SK-N-SH treated with all-trans-retinoic acid at 6 μM for 48 hours (cell line): ENCODE measurements around the gene EPB41L4A.

Source experiments
- ATAC-seq: fragments of 200-7000 bp; cut with Tn5 transposase; 3 replicates; pipeline ENCODE4 v1.9.1; 2020; ENCODE audit warnings: mild to moderate bottlenecking, moderate library complexity
- ARNTL ChIP-seq: fragments of 450-650 bp; formaldehyde crosslinking; IDR thresholded peaks from 2 replicates; pipeline ENCODE4 v1.5.0; 2020; ENCODE audit warnings: low read depth, mild to moderate bottlenecking, moderate library complexity, borderline replicate concordance
- BACH2 ChIP-seq: fragments of 250-450 bp; sonication (Bioruptor Pico); IDR thresholded peaks from 2 replicates; pipeline ENCODE4 v1.9.0; 2021; ENCODE audit warnings: mild to moderate bottlenecking, borderline replicate concordance
- CSDC2 ChIP-seq: fragments of 250-450 bp; sonication (Bioruptor Pico); IDR thresholded peaks from 2 replicates; pipeline ENCODE4 v1.5.0; 2020; ENCODE audit warnings: mild to moderate bottlenecking, moderate library complexity
- ESRRG ChIP-seq: fragments of 250-450 bp; sonication (Bioruptor Pico); IDR thresholded peaks from 2 replicates; pipeline ENCODE4 v1.6.1; 2021; ENCODE audit warnings: mild to moderate bottlenecking
- GLIS3 ChIP-seq: fragments of 250-450 bp; sonication (Bioruptor Pico); IDR thresholded peaks from 2 replicates; pipeline ENCODE4 v1.5.0; 2020; ENCODE audit warnings: mild to moderate bottlenecking, moderate library complexity
- ISL1 ChIP-seq: fragments of 250-450 bp; sonication (Bioruptor Pico); IDR thresholded peaks from 2 replicates; pipeline ENCODE4 v2.1.2; 2022; ENCODE audit warnings: mild to moderate bottlenecking, moderate library complexity
- OSR1 ChIP-seq: fragments of 250-450 bp; sonication (Bioruptor Pico); IDR thresholded peaks from 2 replicates; pipeline ENCODE4 v1.8.0; 2022; ENCODE audit warnings: moderate library complexity, mild to moderate bottlenecking, inconsistent platforms
- PPARA ChIP-seq: fragments of 250-450 bp; sonication (Bioruptor Pico); IDR thresholded peaks from 2 replicates; pipeline ENCODE4 v1.5.0; 2020; ENCODE audit warnings: mild to moderate bottlenecking, borderline replicate concordance
- RARB ChIP-seq: fragments of 250-450 bp; sonication (Bioruptor Pico); IDR thresholded peaks from 2 replicates; pipeline ENCODE4 v1.8.0; 2021; ENCODE audit warnings: mild to moderate bottlenecking, moderate library complexity
- SNAI2 ChIP-seq: fragments of 250-450 bp; sonication (Bioruptor Pico); IDR thresholded peaks from 2 replicates; pipeline ENCODE4 v1.5.0; 2020; ENCODE audit warnings: mild to moderate bottlenecking, moderate library complexity
- TCF4 ChIP-seq: fragments of 250-450 bp; sonication (Bioruptor Pico); IDR thresholded peaks from 2 replicates; pipeline ENCODE4 v1.8.0; 2021; ENCODE audit warnings: mild to moderate bottlenecking, moderate library complexity, borderline replicate concordance
- TOX ChIP-seq: fragments of 250-450 bp; sonication (Bioruptor Pico); IDR thresholded peaks from 2 replicates; pipeline ENCODE4 v1.8.0; 2021; ENCODE audit warnings: mild to moderate bottlenecking, moderate library complexity, borderline replicate concordance
- ZFP30 ChIP-seq: fragments of 450-650 bp; formaldehyde crosslinking; IDR thresholded peaks from 2 replicates; pipeline ENCODE4 v1.5.0; 2022; ENCODE audit warnings: mild to moderate bottlenecking, moderate library complexity
- ZNF565 ChIP-seq: fragments of 450-650 bp; formaldehyde crosslinking; conservative IDR thresholded peaks from 2 replicates; pipeline ENCODE4 v1.5.0; 2020; ENCODE audit warnings: low read depth, mild to moderate bottlenecking, moderate library complexity
- ZNF70 ChIP-seq: fragments of 450-650 bp; formaldehyde crosslinking; IDR thresholded peaks from 2 replicates; pipeline ENCODE4 v1.5.0; 2020; ENCODE audit warnings: mild to moderate bottlenecking, moderate library complexity
- ZNF8 ChIP-seq: fragments of 450-650 bp; formaldehyde crosslinking; IDR thresholded peaks from 2 replicates; pipeline ENCODE4 v1.5.0; 2020; ENCODE audit warnings: mild to moderate bottlenecking, moderate library complexity
- TF ChIP-seq, protein P1 (sequence below): fragments of 250-450 bp; sonication (Bioruptor Pico); IDR thresholded peaks from 2 replicates; pipeline ENCODE4 v1.5.0; 2020; ENCODE audit warnings: mild to moderate bottlenecking, moderate library complexity
- TF ChIP-seq, protein P2 (sequence below): fragments of 250-450 bp; sonication (Bioruptor Pico); IDR thresholded peaks from 2 replicates; pipeline ENCODE4 v1.5.1; 2020; ENCODE audit warnings: low read depth, mild to moderate bottlenecking, moderate library complexity
- TF ChIP-seq, protein P3 (sequence below): fragments of 250-450 bp; sonication (Bioruptor Pico); IDR thresholded peaks from 2 replicates; pipeline ENCODE4 v1.8.0; 2021; ENCODE audit warnings: low read depth, mild to moderate bottlenecking, moderate library complexity, borderline replicate concordance
- TF ChIP-seq, protein P4 (sequence below): fragments of 250-450 bp; sonication (Bioruptor Pico); IDR thresholded peaks from 2 replicates; pipeline ENCODE4 v1.8.0; 2020; ENCODE audit warnings: mild to moderate bottlenecking, moderate library complexity, borderline replicate concordance

The EPB41L4A gene

DNA sequence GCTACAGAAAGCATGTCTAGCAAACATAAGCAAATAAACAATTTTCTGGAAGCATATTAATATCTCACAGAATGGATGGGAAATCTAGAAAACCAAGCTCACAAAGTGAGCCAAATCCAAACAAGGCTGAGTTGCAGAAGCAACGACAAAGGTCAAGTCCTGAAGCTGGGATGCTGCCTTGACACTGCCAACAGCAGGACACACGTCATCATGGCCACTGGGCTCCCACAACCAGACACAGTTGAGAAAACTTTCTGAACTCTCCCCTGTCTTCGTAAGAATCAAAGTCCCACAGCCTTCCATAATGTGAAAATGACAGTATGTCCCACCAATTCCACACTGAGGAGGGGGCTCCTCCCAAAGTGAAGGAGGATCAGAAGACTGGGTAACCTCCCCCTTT lies 37.6 kb downstream of the EPB41L4A start:
- no peak for ATAC-seq
- no peak for TF ChIP-seq CSDC2
- TF ChIP-seq, protein P1, sequence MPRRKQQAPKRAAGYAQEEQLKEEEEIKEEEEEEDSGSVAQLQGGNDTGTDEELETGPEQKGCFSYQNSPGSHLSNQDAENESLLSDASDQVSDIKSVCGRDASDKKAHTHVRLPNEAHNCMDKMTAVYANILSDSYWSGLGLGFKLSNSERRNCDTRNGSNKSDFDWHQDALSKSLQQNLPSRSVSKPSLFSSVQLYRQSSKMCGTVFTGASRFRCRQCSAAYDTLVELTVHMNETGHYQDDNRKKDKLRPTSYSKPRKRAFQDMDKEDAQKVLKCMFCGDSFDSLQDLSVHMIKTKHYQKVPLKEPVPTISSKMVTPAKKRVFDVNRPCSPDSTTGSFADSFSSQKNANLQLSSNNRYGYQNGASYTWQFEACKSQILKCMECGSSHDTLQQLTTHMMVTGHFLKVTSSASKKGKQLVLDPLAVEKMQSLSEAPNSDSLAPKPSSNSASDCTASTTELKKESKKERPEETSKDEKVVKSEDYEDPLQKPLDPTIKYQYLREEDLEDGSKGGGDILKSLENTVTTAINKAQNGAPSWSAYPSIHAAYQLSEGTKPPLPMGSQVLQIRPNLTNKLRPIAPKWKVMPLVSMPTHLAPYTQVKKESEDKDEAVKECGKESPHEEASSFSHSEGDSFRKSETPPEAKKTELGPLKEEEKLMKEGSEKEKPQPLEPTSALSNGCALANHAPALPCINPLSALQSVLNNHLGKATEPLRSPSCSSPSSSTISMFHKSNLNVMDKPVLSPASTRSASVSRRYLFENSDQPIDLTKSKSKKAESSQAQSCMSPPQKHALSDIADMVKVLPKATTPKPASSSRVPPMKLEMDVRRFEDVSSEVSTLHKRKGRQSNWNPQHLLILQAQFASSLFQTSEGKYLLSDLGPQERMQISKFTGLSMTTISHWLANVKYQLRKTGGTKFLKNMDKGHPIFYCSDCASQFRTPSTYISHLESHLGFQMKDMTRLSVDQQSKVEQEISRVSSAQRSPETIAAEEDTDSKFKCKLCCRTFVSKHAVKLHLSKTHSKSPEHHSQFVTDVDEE, result no peak
- TF ChIP-seq TOX (CRISPR knock-in tag), result no peak
- TF ChIP-seq OSR1, result no peak
- no peak for TF ChIP-seq ISL1 (CRISPR knock-in tag)
- TF ChIP-seq ARNTL, result no peak
- TF ChIP-seq, protein P2, sequence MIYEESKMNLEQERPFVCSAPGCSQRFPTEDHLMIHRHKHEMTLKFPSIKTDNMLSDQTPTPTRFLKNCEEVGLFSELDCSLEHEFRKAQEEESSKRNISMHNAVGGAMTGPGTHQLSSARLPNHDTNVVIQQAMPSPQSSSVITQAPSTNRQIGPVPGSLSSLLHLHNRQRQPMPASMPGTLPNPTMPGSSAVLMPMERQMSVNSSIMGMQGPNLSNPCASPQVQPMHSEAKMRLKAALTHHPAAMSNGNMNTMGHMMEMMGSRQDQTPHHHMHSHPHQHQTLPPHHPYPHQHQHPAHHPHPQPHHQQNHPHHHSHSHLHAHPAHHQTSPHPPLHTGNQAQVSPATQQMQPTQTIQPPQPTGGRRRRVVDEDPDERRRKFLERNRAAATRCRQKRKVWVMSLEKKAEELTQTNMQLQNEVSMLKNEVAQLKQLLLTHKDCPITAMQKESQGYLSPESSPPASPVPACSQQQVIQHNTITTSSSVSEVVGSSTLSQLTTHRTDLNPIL (CRISPR knock-in tag), result no peak
- TF ChIP-seq ZNF70 (CRISPR knock-in tag), result no peak
- TF ChIP-seq, protein P3, sequence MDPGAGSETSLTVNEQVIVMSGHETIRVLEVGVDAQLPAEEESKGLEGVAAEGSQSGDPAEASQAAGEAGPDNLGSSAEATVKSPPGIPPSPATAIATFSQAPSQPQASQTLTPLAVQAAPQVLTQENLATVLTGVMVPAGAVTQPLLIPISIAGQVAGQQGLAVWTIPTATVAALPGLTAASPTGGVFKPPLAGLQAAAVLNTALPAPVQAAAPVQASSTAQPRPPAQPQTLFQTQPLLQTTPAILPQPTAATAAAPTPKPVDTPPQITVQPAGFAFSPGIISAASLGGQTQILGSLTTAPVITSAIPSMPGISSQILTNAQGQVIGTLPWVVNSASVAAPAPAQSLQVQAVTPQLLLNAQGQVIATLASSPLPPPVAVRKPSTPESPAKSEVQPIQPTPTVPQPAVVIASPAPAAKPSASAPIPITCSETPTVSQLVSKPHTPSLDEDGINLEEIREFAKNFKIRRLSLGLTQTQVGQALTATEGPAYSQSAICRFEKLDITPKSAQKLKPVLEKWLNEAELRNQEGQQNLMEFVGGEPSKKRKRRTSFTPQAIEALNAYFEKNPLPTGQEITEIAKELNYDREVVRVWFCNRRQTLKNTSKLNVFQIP (CRISPR knock-in tag), result no peak
- no peak for TF ChIP-seq BACH2 (CRISPR knock-in tag)
- TF ChIP-seq ZFP30 (CRISPR knock-in tag), result no peak
- TF ChIP-seq TCF4 (CRISPR knock-in tag), result no peak
- TF ChIP-seq, protein P4, sequence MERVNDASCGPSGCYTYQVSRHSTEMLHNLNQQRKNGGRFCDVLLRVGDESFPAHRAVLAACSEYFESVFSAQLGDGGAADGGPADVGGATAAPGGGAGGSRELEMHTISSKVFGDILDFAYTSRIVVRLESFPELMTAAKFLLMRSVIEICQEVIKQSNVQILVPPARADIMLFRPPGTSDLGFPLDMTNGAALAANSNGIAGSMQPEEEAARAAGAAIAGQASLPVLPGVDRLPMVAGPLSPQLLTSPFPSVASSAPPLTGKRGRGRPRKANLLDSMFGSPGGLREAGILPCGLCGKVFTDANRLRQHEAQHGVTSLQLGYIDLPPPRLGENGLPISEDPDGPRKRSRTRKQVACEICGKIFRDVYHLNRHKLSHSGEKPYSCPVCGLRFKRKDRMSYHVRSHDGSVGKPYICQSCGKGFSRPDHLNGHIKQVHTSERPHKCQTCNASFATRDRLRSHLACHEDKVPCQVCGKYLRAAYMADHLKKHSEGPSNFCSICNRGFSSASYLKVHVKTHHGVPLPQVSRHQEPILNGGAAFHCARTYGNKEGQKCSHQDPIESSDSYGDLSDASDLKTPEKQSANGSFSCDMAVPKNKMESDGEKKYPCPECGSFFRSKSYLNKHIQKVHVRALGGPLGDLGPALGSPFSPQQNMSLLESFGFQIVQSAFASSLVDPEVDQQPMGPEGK (CRISPR knock-in tag), result no peak
- TF ChIP-seq PPARA (CRISPR knock-in tag), result no peak
- TF ChIP-seq SNAI2 (CRISPR knock-in tag), result no peak
- TF ChIP-seq ZNF565 (CRISPR knock-in tag), result no peak

DNA sequence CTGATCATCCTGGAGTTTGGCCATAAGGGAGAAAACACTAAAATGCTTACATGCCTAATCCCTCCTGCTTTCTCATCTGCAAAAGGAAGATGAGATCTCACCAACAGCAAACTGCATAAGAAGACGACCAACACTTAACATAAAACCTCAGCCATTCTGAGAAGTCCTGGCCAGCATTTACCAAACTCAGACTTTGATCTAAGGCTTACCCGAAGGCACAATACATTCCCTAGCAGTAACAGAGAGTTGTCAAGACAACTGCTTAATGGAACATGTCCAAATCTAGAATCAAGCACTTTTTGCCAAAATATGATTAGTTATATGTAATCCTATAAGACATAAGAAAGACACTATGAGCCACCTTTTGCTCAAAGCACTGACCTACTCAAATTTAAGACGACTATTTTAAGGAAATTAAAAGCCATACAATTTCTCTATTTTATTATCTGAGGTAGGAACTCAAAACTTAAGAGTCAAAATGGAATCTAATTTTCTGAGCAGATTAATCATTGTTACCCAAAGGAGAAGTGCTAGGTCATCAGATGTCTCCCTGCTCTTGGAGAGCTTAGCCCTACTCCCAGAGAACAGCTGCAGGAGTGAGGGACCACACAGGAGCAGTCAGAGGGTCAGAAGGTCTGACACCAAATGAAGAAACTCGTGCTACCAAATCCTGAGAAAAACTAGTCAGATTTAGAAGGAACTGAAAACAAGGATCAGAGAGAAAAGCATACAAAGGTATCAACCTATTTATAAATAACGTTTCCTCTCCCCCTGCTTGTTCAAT lies 39.3 kb downstream of the EPB41L4A start:
- ATAC-seq, result no peak
- no peak for TF ChIP-seq SNAI2 (CRISPR knock-in tag)
- no peak for TF ChIP-seq TOX (CRISPR knock-in tag)
- TF ChIP-seq PPARA (CRISPR knock-in tag), result no peak
- TF ChIP-seq, protein P4 (CRISPR knock-in tag), result no peak
- TF ChIP-seq RARB (CRISPR knock-in tag), result no peak
- TF ChIP-seq, protein P1, result no peak
- TF ChIP-seq, protein P3 (CRISPR knock-in tag), result no peak
- TF ChIP-seq GLIS3 (CRISPR knock-in tag), result no peak
- TF ChIP-seq ESRRG, result no peak
- TF ChIP-seq, protein P2 (CRISPR knock-in tag), result no peak
- no peak for TF ChIP-seq ZFP30 (CRISPR knock-in tag)
- TF ChIP-seq ZNF8, result no peak
- no peak for TF ChIP-seq TCF4 (CRISPR knock-in tag)
